G401 (cell line): Measurements from ENCODE around the gene ACTL6A. TPM values are rescaled to one million over a fixed set of nuclear protein-coding genes. Genes with fewer than 3 reads are reported as not detected.

Source experiments
- total RNA-seq: library from RNA; depleted of rRNA; stranded (reverse); fragments of >200 nt; shearing (Covaris generic); gene quantifications from 2 replicates; pipeline ENCODE4 v1.2.3, GENCODE V29; 2014; rRNA removed

The ACTL6A gene
- total RNA-seq, 1 experiment from 2014 or later = 120 TPM

Other genes with a start within 250 kb of the ACTL6A start
- 70.7 and 86.4 TPM in 2 replicates for gene ZNF639, start 239.9 kb upstream of the ACTL6A start, total RNA-seq
- 27.9 and 33.6 TPM in 2 replicates for gene MFN1, start 215.2 kb upstream of the ACTL6A start, total RNA-seq
- 36.4 and 54.4 TPM in 2 replicates for gene GNB4, start 111.5 kb upstream of the ACTL6A start, total RNA-seq
- 70.3 and 115 TPM in 2 replicates for gene MRPL47, start 41.7 kb downstream of the ACTL6A start, total RNA-seq
- 241 and 256 TPM in 2 replicates for gene NDUFB5, start 41.9 kb downstream of the ACTL6A start, total RNA-seq
- 13.3 and 14.0 TPM in 2 replicates for gene USP13, start 90.1 kb downstream of the ACTL6A start, total RNA-seq